Esophagus muscularis mucosa (tissue), 4 donors: ENCODE measurements around the gene CTDNEP1. TPM values are rescaled to one million over a fixed set of nuclear protein-coding genes. Genes with fewer than 3 reads are reported as not detected.

ENCODE experiments used
- DNase-seq: peaks from one replicate; pipeline ENCODE4 v3.0.0-alpha.2; 2017; ENCODE audit errors: extremely low spot score
- H3K27ac ChIP-seq, 4 donors: fragments of 200-600 bp; sonication (generic); replicated peaks in 1 of 4; 1 replicate in 3 of 4; 2 replicates in 1 of 4; pipeline ENCODE4 v1.5.1; 2016 to 2019; ENCODE audit warnings: mild to moderate bottlenecking in 1 of 4
- H3K27me3 ChIP-seq, 4 donors: fragments of 200-600 bp; sonication (generic); one replicate each; pipeline versions ENCODE4 v1.5.1 to v1.6.0; 2016 to 2019
- H3K36me3 ChIP-seq, 4 donors: fragments of 200-600 bp; sonication (generic); one replicate each; pipeline ENCODE4 v1.5.1; 2016 to 2019
- H3K4me1 ChIP-seq, 4 donors: fragments of 200-600 bp; sonication (generic); one replicate each; pipeline ENCODE4 v1.5.1; 2016 to 2019
- H3K4me3 ChIP-seq, 4 donors: fragments of 200-600 bp; sonication (generic); 1 replicate in 2 of 4; 2 replicates in 2 of 4; pipeline ENCODE4 v1.5.1; 2016 to 2019; ENCODE audit warnings: mild to moderate bottlenecking in 4 of 4, moderate library complexity in 1 of 4
- H3K9me3 ChIP-seq, 4 donors: fragments of 200-600 bp; sonication (generic); 1 replicate in 3 of 4; 2 replicates in 1 of 4; pipeline ENCODE4 v1.5.1; 2016 to 2019
- EP300 ChIP-seq: sonication (generic); formaldehyde crosslinking; IDR thresholded peaks from one replicate; pipeline ENCODE4 v1.6.1; 2017; ENCODE audit warnings: antibody characterized with exemption
- POLR2A ChIP-seq: fragments of 450-650 bp; IDR thresholded peaks from one replicate; pipeline ENCODE4 v1.6.1; 2017; ENCODE audit warnings: antibody characterized with exemption, moderate library complexity, mild to moderate bottlenecking, low read depth
- POLR2AphosphoS5 ChIP-seq, 2 donors: sonication (generic); formaldehyde crosslinking; IDR thresholded peaks; one replicate each; pipeline ENCODE4 v1.6.1; 2017; ENCODE audit warnings: antibody characterized with exemption in 2 of 2
- WGBS: methylation state at CpG from one replicate; pipeline ENCODE4 v1.1.5; 2018; 5-methylcytosine and 5-hydroxymethylcytosine counted together
- intact Hi-C: fragments of 100-400 bp; cut with DNase I; formaldehyde crosslinking; loops from one replicate; pipeline ENCODE4 v1.15.1; 2023
- total RNA-seq, 4 donors: library from RNA; depleted of rRNA; stranded (reverse); fragments of >200 nt; gene quantifications; one replicate each; pipeline versions ENCODE4 v1.1.0 to v1.2.1, GENCODE V29; 2016
- TF ChIP-seq, protein P1 (sequence below), 3 experiments: fragments of 200-600 bp in 2 of 3; fragments of 450-650 bp in 1 of 3; sonication (generic) in 2 of 3; IDR thresholded peaks; one replicate each; pipeline ENCODE4 v1.5.1; 2017 to 2019; ENCODE audit warnings: antibody characterized with exemption in 3 of 3, mild to moderate bottlenecking in 2 of 3, moderate library complexity in 1 of 3

CTDNEP1 gene
- total RNA-seq, 4 donors from 2014 or later, result 41.5 to 66.5 (median 46.6) TPM

DNA sequence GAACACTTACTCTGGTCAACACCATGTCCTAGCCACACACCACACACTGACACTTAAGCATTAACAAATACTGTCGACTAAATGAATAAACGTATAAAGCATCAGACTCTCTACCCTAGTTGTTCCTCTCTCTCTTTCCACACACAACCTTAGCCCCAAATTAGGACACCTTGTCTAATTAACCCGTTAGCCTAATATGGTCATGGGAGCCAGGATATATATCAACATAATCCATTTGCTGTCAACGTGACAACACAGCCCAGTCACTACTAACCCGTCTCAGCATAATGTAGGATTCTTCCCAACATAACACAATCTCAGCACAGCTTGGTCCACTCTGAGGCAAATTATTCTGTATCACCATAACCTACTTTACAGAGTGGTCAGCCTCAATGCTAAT, 19.4 kb downstream of the CTDNEP1 start:
- H3K9me3 ChIP-seq, result no peaks in the 10 kb centered on the region
- TF ChIP-seq EP300 (no peak), POLR2A (no peak), POLR2AphosphoS5 (IDR thresholded peaks at IDR 0.05) (no peak)
- TF ChIP-seq, protein P1, sequence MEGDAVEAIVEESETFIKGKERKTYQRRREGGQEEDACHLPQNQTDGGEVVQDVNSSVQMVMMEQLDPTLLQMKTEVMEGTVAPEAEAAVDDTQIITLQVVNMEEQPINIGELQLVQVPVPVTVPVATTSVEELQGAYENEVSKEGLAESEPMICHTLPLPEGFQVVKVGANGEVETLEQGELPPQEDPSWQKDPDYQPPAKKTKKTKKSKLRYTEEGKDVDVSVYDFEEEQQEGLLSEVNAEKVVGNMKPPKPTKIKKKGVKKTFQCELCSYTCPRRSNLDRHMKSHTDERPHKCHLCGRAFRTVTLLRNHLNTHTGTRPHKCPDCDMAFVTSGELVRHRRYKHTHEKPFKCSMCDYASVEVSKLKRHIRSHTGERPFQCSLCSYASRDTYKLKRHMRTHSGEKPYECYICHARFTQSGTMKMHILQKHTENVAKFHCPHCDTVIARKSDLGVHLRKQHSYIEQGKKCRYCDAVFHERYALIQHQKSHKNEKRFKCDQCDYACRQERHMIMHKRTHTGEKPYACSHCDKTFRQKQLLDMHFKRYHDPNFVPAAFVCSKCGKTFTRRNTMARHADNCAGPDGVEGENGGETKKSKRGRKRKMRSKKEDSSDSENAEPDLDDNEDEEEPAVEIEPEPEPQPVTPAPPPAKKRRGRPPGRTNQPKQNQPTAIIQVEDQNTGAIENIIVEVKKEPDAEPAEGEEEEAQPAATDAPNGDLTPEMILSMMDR (IDR thresholded peaks at IDR 0.05), result no peak
- H3K4me3 ChIP-seq, result no peak overlapping the region
- H3K27ac ChIP-seq, result no peak overlapping the region
- DNase-seq, result no peak
- WGBS, result 63% methylated on average over 5 of the region's 5 CpGs
- H3K27me3 ChIP-seq, result no peaks in the 10 kb centered on the region
- H3K36me3 ChIP-seq, result peaks cover 19 to 57% (median 55%) of the 10 kb centered on the region in 4 donors
- intact Hi-C loops, result no loop called here
- H3K4me1 ChIP-seq, result peaks cover 19 to 70% (median 61%) of the 10 kb centered on the region in 4 donors

DNA sequence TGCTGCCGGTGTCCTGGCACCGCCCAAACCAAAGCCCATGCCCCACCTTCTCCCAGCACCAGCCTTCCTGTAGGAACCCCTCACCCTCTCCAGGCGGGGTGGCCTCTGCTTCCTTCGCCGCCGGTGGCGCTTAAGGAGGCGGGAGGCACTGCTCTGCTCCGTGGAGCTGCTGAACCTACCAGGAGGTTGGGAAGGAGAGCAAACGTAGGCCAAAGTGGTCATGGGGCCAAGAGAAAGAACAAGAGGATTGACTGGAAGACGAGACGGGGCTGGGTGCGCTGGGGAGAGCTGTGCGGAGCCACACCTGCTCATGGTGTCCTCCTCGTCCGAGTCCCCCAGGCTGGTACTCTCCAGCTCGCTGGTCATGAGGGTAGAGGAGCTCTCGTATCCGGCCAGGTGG, 22.0 kb downstream of the CTDNEP1 start:
- 89% methylated on average over 17 of the region's 19 CpGs for WGBS
- peaks cover 12 to 48% (median 44%) of the 10 kb centered on the region in 4 donors for H3K4me1 ChIP-seq
- no peaks in the 10 kb centered on the region for H3K27me3 ChIP-seq
- H3K36me3 ChIP-seq, result peaks cover 23 to 64% (median 62%) of the 10 kb centered on the region in 4 donors
- intact Hi-C loops, result no loop called here
- H3K27ac ChIP-seq, result no peak overlapping the region
- TF ChIP-seq EP300, result no peak
- TF ChIP-seq, protein P1 (IDR thresholded peaks at IDR 0.05), result no peak
- no peak for TF ChIP-seq POLR2AphosphoS5 (IDR thresholded peaks at IDR 0.05)
- TF ChIP-seq POLR2A, result no peak
- H3K9me3 ChIP-seq, result no peaks in the 10 kb centered on the region
- DNase-seq, result no peak
- H3K4me3 ChIP-seq, result no peak overlapping the region

DNA sequence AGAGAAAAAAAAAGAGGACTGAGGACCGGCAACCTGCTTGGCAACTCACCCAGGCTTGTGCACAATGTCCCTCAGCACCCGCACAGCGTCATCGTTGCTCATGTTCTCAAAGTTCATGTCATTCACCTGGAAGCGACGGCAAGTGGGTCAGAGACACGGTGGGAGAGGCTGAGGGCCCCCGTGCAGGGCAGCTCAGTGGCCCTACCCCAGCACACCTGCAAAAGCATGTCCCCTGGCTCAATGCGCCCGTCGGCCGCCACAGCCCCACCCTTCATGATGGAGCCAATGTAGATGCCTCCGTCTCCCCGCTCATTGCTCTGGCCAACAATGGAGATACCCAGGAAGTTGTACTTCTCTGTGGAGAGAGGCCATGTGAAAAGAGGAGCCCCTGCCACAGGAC, 22.6 kb downstream of the CTDNEP1 start:
- no peak for DNase-seq
- intact Hi-C loops, result no loop called here
- peak overlapping the region in 1 of 4 donors; percentile 34 for H3K27ac ChIP-seq
- TF ChIP-seq EP300, result no peak
- no peak for TF ChIP-seq POLR2A
- TF ChIP-seq, protein P1 (IDR thresholded peaks at IDR 0.05), result no peak
- no peak for TF ChIP-seq POLR2AphosphoS5 (IDR thresholded peaks at IDR 0.05)
- no peaks in the 10 kb centered on the region for H3K9me3 ChIP-seq
- peaks cover 29 to 70% (median 67%) of the 10 kb centered on the region in 4 donors for H3K36me3 ChIP-seq
- H3K4me3 ChIP-seq, result no peak overlapping the region
- peaks cover 14 to 52% (median 45%) of the 10 kb centered on the region in 4 donors for H3K4me1 ChIP-seq
- H3K27me3 ChIP-seq, result no peaks in the 10 kb centered on the region
- 90% methylated on average over 8 of the region's 14 CpGs for WGBS

DNA sequence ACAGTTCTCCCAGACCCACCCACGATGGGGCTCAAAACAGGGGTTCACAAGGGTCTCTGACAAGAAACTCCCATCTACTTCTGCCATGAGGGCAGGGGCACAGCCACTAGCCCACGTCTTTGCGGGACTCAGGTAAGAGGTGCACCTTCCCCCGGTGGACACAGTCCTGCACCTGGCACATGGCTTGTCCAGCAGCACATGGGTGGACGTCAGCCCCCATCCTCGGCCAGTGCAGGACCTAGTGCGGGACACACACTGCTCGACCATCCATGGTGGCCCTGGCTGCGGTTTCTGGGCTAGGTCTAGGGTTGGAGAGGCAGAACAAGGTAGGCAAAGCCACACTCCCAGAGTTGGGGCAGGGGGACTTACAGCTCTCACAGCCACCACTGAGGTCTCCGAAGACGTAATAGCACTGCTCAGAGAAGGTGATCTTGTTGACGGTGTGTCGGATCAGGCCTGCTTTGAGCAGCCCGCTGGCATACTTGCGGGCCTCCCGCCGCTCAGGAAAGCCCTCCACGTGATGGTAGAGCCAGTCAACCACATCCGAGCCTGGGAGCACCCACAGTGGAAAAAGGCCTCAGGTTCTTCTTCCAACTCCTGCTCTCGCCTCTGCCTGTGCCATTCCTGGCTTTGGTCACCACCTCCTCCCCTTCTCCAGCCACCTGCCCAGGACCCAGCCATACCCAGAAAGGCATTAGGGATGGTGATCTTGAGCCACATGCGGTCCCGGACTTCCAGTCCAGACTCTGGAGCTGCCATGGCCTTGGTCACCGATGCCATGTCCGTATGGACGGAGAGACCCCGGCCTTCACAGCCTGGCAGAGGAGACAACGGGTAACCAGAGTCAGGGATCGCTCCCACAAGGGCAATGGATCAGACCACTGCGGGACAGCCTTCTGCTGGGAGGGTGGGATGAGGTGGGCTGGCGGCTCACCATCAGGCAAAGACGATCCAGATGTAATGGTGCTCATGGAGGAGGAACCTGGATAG, 24.5 kb downstream of the CTDNEP1 start:
- Histone ChIP-seq H3K27me3 (no peaks in the 10 kb centered on the region), H3K4me3 (no peak overlapping the region), H3K4me1 (peaks cover 14 to 38% (median 33%) of the 10 kb centered on the region in 4 donors), H3K27ac (peak overlapping the region in 3 of 4 donors; percentile 34 to 63 (median 35)), H3K36me3 (peaks cover 45 to 89% (median 86%) of the 10 kb centered on the region in 4 donors), H3K9me3 (no peaks in the 10 kb centered on the region)
- WGBS, result 86% methylated on average over 22 of the region's 31 CpGs
- DNase-seq, result no peak
- intact Hi-C loops, result no loop called here
- TF ChIP-seq, protein P1 (IDR thresholded peaks at IDR 0.05), result no peak
- TF ChIP-seq EP300 (no peak), POLR2AphosphoS5 (IDR thresholded peaks at IDR 0.05) (no peak), POLR2A (no peak)
